22Rv1 (cell line): ENCODE measurements around the gene MIEN1.

ENCODE experiments used
- ZFX ChIP-seq: fragments of 450-650 bp; IDR thresholded peaks from 2 replicates; pipeline ENCODE4 v1.6.1; 2017; ENCODE audit warnings: antibody characterized with exemption, borderline replicate concordance
- TF ChIP-seq, protein P1 (sequence below): fragments of 450-650 bp; IDR thresholded peaks from 2 replicates; pipeline ENCODE4 v1.5.1; 2017; ENCODE audit warnings: mild to moderate bottlenecking

GRCh38 chr17:39714234-39714633, 16.1 kb downstream of the MIEN1 start:
- TF ChIP-seq, protein P1, sequence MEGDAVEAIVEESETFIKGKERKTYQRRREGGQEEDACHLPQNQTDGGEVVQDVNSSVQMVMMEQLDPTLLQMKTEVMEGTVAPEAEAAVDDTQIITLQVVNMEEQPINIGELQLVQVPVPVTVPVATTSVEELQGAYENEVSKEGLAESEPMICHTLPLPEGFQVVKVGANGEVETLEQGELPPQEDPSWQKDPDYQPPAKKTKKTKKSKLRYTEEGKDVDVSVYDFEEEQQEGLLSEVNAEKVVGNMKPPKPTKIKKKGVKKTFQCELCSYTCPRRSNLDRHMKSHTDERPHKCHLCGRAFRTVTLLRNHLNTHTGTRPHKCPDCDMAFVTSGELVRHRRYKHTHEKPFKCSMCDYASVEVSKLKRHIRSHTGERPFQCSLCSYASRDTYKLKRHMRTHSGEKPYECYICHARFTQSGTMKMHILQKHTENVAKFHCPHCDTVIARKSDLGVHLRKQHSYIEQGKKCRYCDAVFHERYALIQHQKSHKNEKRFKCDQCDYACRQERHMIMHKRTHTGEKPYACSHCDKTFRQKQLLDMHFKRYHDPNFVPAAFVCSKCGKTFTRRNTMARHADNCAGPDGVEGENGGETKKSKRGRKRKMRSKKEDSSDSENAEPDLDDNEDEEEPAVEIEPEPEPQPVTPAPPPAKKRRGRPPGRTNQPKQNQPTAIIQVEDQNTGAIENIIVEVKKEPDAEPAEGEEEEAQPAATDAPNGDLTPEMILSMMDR: no peak
- TF ChIP-seq ZFX: no peak
